ENCODE results near the gene STAC3. TPM values are rescaled to one million over a fixed set of nuclear protein-coding genes. Genes with fewer than 3 reads are reported as not detected.

STAC3 gene
- total RNA-seq, 2 donors from 2014 or later, result 5.9 to 6.8 TPM

DNA sequence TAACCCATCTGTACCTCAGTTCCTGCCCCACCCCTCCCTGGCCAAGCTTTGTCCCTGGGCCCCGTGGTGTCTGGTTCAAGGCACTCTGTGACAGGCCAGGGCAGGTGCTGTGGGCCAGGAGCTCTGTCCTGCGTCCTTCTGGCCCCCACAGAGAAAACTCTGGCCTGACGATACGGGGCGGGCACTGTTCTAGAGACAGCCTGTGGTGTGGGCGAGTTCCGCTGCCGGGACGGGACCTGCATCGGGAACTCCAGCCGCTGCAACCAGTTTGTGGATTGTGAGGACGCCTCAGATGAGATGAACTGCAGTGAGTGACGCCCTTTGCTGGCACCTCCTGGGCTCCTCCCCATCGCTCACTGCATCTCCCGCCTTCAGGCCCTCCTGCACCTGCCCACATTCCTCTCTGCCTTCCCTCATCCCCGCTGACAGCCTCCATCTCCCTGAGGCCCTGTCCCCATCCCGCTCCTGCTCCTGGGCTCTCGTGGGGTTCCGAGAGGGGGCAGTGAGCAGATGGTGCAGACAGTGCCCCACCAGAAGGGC is 57.2 kb downstream of the STAC3 start:
- H3K36me3 ChIP-seq (ENCODE audit: control insufficient read depth, insufficient read depth, low read length), result peaks cover 40% of the 10 kb centered on the region
- DNase-seq, result no peak
- Mint-ChIP-seq H3K9me3 (no peaks in the 10 kb centered on the region), H3K4me3 (no peak overlapping the region), H3K27ac (no peak overlapping the region), H3K4me1 (no peaks in the 10 kb centered on the region), H3K36me3 (ENCODE audit: low read depth) (peaks cover 71% of the 10 kb centered on the region), H3K27me3 (ENCODE audit: insufficient read depth) (no peaks in the 10 kb centered on the region)
- WGBS, 2 experiments (ENCODE audit: insufficient coverage in 1 of 2, insufficient read length in 1 of 2), result 85 to 89% methylated on average over 16 to 19 of the region's 19 CpGs
- TF ChIP-seq CTCF (conservative IDR thresholded peaks at IDR 0.05), result no peak
- H3K27ac ChIP-seq (ENCODE audit: low read depth, low read length), result no peak overlapping the region
- H3K4me1 ChIP-seq (ENCODE audit: control insufficient read depth, insufficient read depth, low read length), result no peaks in the 10 kb centered on the region
- H3K4me3 ChIP-seq (ENCODE audit: low read length), result no peak overlapping the region
- no peak overlapping the region for H3K9ac ChIP-seq (ENCODE audit: extremely low read depth, low read length, poor library complexity, severe bottlenecking)
- H3K9me3 ChIP-seq (ENCODE audit: control insufficient read depth, low read length), result no peaks in the 10 kb centered on the region
- H3K27me3 ChIP-seq (ENCODE audit: control insufficient read depth, insufficient read depth, low read length, poor library complexity, severe bottlenecking), result no peaks in the 10 kb centered on the region

Small RNA genes lying within 50 kb of the gene (microRNA-seq; reads per million reads assigned to microRNA genes)
- gene MIR1228 (ENCODE audit: borderline microRNAs expressed), result not detected

Other genes starting within 250 kb of the STAC3 start
- gene ZBTB39, start 244.6 kb downstream of the STAC3 start, total RNA-seq, result 10 to 100 TPM; 22.1 to 25.7 TPM
- 1 to 10 TPM; 1.8 to 5.4 TPM for gene TAC3, start 234.7 kb downstream of the STAC3 start, total RNA-seq
- 1 to 10 TPM in 1 of 2 donors, under 1 TPM in 1; 0.77 to 1.7 TPM for gene MYO1A, start 201.1 kb downstream of the STAC3 start, total RNA-seq
- 10 to 100 TPM; 36.3 to 52.6 TPM for gene NEMP1, start 172.4 kb downstream of the STAC3 start, total RNA-seq
- gene NAB2, start 162.1 kb downstream of the STAC3 start, total RNA-seq, result 10 to 100 TPM; 13.5 to 21.7 TPM
- 100 to 1,000 TPM in 1 of 2 donors, 10 to 100 TPM in 1; 60.2 to 102 TPM for gene STAT6, start 139.8 kb downstream of the STAC3 start, total RNA-seq
- 10 to 100 TPM; 74.5 to 87.7 TPM for gene LRP1, start 122.7 kb downstream of the STAC3 start, total RNA-seq
- gene LRP1-AS, start 103.6 kb downstream of the STAC3 start, total RNA-seq, result not detected
- 1 to 10 TPM in 1 of 2 donors, under 1 TPM in 1; 0.31 to 1.1 TPM for gene NXPH4, start 34.4 kb downstream of the STAC3 start, total RNA-seq
- gene SHMT2, start 21.5 kb downstream of the STAC3 start, total RNA-seq, result 100 to 1,000 TPM in 1 of 2 donors, 10 to 100 TPM in 1; 76.7 to 134 TPM
- 100 to 1,000 TPM in 1 of 2 donors, 10 to 100 TPM in 1; 82.7 to 116 TPM for gene R3HDM2, start 179.9 kb upstream of the STAC3 start, total RNA-seq
- not detected for gene INHBC, start 183.6 kb upstream of the STAC3 start, total RNA-seq
- gene INHBE, start 204.1 kb upstream of the STAC3 start, total RNA-seq, result under 1 TPM; 0.24 to 0.29 TPM
- 1 to 10 TPM; 3.4 to 6.4 TPM for gene GLI1, start 208.6 kb upstream of the STAC3 start, total RNA-seq
- 1 to 10 TPM; 1.3 to 1.6 TPM for gene ARHGAP9, start 228.7 kb upstream of the STAC3 start, total RNA-seq
- 100 to 1,000 TPM; 254 to 263 TPM for gene MARS1, start 236.9 kb upstream of the STAC3 start, total RNA-seq